RWPE1 (cell line): Measurements from ENCODE around the gene ENTHD1.

ENCODE experiments used
- CTCF ChIA-PET: fragments of 350-600 bp; sonication (Branson Sonifier 250); formaldehyde crosslinking; extraction: SDS; loops from one replicate; lab custom pipeline; 2021; lab: Yijun Ruan, JAX
- POLR2A ChIA-PET: fragments of 400-600 bp; formaldehyde crosslinking; extraction: SDS; loops from one replicate; lab custom pipeline; 2020; ENCODE audit warnings: antibody characterized with exemption; ENCODE audit not compliant: low non-redundant PET; lab: Yijun Ruan, JAX
- DNase-seq: peaks from one replicate; pipeline ENCODE4 v3.0.0; 2012; ENCODE audit warnings: low spot score
- H3K27ac ChIP-seq: fragments of 450-650 bp; 2 replicates; pipeline ENCODE4 v1.5.1; 2017
- CTCF ChIP-seq: fragments of 450-650 bp; conservative IDR thresholded peaks from 2 replicates; pipeline ENCODE4 v1.5.1; 2017; ENCODE audit warnings: low read depth, mild to moderate bottlenecking

The ENTHD1 gene

GRCh38 chr22:39938509-39939111, 45.0 kb upstream of the ENTHD1 start:
- ChIA-PET POLR2A (no interaction called here), CTCF (no interaction called here)
- no peak for DNase-seq
- H3K27ac ChIP-seq, result no peak overlapping the region
- TF ChIP-seq CTCF, result no peak

GRCh38 chr22:39937906-39938305, 44.3 kb upstream of the ENTHD1 start:
- ChIA-PET POLR2A (no interaction called here), CTCF (interaction anchor here (0.6 kb wide), 1 partner anchor 87 kb away, joined by 6 read pairs; no protein-coding TSS in a partner anchor)
- DNase-seq, result no peak
- H3K27ac ChIP-seq, result no peak overlapping the region
- no peak for TF ChIP-seq CTCF

- POLR2A ChIA-PET, result no interaction called here
- CTCF ChIA-PET, result interaction anchor here (0.8 kb wide), 1 partner anchor 88 kb away, joined by 3 read pairs; no protein-coding TSS in a partner anchor
Observed at GRCh38 chr22:39936523-39937145, 43.1 kb upstream of the ENTHD1 start.

GRCh38 chr22:39935612-39936011, 42.1 kb upstream of the ENTHD1 start:
- ChIA-PET CTCF (no interaction called here), POLR2A (no interaction called here)
- no peak for TF ChIP-seq CTCF
- DNase-seq, result no peak
- H3K27ac ChIP-seq, result no peak overlapping the region

More at GRCh38 chr22:39936523-39937145, 43.1 kb upstream of the ENTHD1 start:
- H3K27ac ChIP-seq, result no peak overlapping the region
- no peak for TF ChIP-seq CTCF
- no peak for DNase-seq

- no peak overlapping the region for H3K27ac ChIP-seq
- no peak for TF ChIP-seq CTCF
- ChIA-PET POLR2A (no interaction called here), CTCF (no interaction called here)
- no peak for DNase-seq
Observed at GRCh38 chr22:39935116-39935515, 41.6 kb upstream of the ENTHD1 start.

- DNase-seq, result no peak
- CTCF ChIA-PET, result interaction anchor here (0.5 to 0.7 kb wide), 2 partner anchors 73 to 341 kb away, joined by 3 to 4 read pairs; no protein-coding TSS in a partner anchor
- POLR2A ChIA-PET, result no interaction called here
- H3K27ac ChIP-seq, result no peak overlapping the region
- no peak for TF ChIP-seq CTCF
Observed at GRCh38 chr22:39933741-39934140, 40.2 kb upstream of the ENTHD1 start.
